ENCODE results near the gene RTL5. TPM values are rescaled to one million over a fixed set of nuclear protein-coding genes. Genes with fewer than 3 reads are reported as not detected.

Gene RTL5
- total and polyA plus RNA-seq, 2 experiments from 2014 or later = 0.31 to 0.94 TPM

GRCh38 chrX:72143609-72143907 is 11.8 kb upstream of the RTL5 start (continued):
- TF ChIP-seq, protein P1, sequence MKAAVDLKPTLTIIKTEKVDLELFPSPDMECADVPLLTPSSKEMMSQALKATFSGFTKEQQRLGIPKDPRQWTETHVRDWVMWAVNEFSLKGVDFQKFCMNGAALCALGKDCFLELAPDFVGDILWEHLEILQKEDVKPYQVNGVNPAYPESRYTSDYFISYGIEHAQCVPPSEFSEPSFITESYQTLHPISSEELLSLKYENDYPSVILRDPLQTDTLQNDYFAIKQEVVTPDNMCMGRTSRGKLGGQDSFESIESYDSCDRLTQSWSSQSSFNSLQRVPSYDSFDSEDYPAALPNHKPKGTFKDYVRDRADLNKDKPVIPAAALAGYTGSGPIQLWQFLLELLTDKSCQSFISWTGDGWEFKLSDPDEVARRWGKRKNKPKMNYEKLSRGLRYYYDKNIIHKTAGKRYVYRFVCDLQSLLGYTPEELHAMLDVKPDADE (IDR thresholded peaks at IDR 0.05) = no peak

DNA sequence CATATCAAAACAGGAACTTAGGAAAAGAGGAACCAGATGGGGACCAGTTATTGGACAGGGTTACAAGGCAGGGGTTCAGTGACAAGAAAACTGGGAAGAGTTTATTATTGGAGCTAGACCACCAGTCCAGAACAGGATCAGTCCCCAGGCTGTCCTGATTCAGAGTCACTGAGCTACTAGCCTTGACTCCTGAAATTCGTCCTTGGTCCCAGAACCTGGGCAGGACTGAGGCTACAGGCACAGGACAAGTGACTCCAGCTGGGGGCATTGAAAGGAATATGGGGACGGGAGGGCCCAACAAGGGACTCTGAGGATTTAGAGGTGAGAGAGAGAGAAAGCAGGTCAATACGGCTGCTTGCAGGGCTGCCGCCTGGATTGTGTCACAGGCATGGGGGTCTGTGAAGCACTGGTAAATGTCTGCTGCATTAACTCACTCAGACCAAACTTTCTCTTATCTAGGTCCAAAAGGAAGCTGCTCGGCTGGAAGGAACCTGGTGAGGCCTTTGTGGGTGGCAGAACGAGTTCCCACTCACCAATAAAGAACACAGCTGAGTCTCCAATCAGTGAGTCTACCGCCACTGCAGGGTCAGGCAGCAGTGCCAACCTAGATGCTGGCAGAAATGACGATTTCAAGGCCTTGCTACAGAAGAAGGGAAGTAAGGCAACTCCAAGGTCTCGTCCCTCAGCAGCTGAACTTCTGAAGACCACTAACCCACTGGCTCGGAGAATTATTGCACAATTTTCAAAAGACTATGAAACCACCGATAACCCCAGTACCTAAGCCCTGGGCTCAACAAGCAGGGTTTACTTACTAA is 11.3 kb upstream of the RTL5 start:
- Histone ChIP-seq H3K9me2 (ENCODE audit: insufficient read depth) (no peaks in the 10 kb centered on the region), H3K27me3 (ENCODE audit: insufficient read depth) (no peaks in the 10 kb centered on the region), H3K36me3 (ENCODE audit: insufficient read depth) (no peaks in the 10 kb centered on the region), H3K27ac (ENCODE audit: low read depth) (no peak overlapping the region), H3K4me3 (no peak overlapping the region), H3F3A (replicated peaks; ENCODE audit: low read depth) (no peaks in the 10 kb centered on the region), H3K79me2 (replicated peaks; ENCODE audit: insufficient read depth) (no peaks in the 10 kb centered on the region), H2AFZ (no peak overlapping the region), H4K20me1 (replicated peaks; ENCODE audit: insufficient read depth) (no peaks in the 10 kb centered on the region), H3K4me1 (ENCODE audit: insufficient read depth) (no peaks in the 10 kb centered on the region), H3K4me2 (no peak overlapping the region)
- H3K9me3 Mint-ChIP-seq = no peaks in the 10 kb centered on the region; the same call in 2 of the 3 replicates
- H3K27me3 Mint-ChIP-seq (ENCODE audit: insufficient read depth, low read depth, poor library complexity) = peaks cover 3% of the 10 kb centered on the region
- no peak overlapping the region for H3K4me3 Mint-ChIP-seq
- H3K4me1 Mint-ChIP-seq = peaks cover 2% of the 10 kb centered on the region; the same call in 1 of the 3 replicates
- no peak for DNase-seq (ENCODE audit: low spot score)
- H3K27ac Mint-ChIP-seq = no peak overlapping the region
- ATAC-seq = no peak
- peaks cover 26% of the 10 kb centered on the region for H3K36me3 Mint-ChIP-seq (ENCODE audit: low read depth)
- TF ChIP-seq STAT1 (IDR thresholded peaks at IDR 0.05; ENCODE audit: unreplicated experiment) (no peak), EZH2phosphoT487 (IDR thresholded peaks at IDR 0.05; ENCODE audit: unreplicated experiment) (no peak), CREB1 (CRISPR knock-in tag; IDR thresholded peaks at IDR 0.05; ENCODE audit: low read depth) (no peak), ZNF331 (CRISPR knock-in tag; IDR thresholded peaks at IDR 0.05; ENCODE audit: low read depth) (no peak), POLR2AphosphoS5 (IDR thresholded peaks at IDR 0.05; ENCODE audit: low read depth) (no peak), ZNF462 (CRISPR knock-in tag; IDR thresholded peaks at IDR 0.05) (no peak), ZNF114 (CRISPR knock-in tag; IDR thresholded peaks at IDR 0.05) (no peak), NANOG (IDR thresholded peaks at IDR 0.05; ENCODE audit: borderline replicate concordance) (no peak)
- TF ChIP-seq, protein P2, sequence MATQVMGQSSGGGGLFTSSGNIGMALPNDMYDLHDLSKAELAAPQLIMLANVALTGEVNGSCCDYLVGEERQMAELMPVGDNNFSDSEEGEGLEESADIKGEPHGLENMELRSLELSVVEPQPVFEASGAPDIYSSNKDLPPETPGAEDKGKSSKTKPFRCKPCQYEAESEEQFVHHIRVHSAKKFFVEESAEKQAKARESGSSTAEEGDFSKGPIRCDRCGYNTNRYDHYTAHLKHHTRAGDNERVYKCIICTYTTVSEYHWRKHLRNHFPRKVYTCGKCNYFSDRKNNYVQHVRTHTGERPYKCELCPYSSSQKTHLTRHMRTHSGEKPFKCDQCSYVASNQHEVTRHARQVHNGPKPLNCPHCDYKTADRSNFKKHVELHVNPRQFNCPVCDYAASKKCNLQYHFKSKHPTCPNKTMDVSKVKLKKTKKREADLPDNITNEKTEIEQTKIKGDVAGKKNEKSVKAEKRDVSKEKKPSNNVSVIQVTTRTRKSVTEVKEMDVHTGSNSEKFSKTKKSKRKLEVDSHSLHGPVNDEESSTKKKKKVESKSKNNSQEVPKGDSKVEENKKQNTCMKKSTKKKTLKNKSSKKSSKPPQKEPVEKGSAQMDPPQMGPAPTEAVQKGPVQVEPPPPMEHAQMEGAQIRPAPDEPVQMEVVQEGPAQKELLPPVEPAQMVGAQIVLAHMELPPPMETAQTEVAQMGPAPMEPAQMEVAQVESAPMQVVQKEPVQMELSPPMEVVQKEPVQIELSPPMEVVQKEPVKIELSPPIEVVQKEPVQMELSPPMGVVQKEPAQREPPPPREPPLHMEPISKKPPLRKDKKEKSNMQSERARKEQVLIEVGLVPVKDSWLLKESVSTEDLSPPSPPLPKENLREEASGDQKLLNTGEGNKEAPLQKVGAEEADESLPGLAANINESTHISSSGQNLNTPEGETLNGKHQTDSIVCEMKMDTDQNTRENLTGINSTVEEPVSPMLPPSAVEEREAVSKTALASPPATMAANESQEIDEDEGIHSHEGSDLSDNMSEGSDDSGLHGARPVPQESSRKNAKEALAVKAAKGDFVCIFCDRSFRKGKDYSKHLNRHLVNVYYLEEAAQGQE (IDR thresholded peaks at IDR 0.05; ENCODE audit: unreplicated experiment) = no peak
- TF ChIP-seq, protein P1 (IDR thresholded peaks at IDR 0.05) = no peak

All from GM23338 (cell line).